Activated T-cell treated with anti-CD3 and anti-CD28 coated beads for 1 hour (primary cell): ENCODE results near the gene CTDP1.

ENCODE experiments used
- DNase-seq: peaks from one replicate; pipeline ENCODE4 v3.0.0-alpha.2; 2020; ENCODE audit warnings: low read depth

CTDP1 gene

DNA sequence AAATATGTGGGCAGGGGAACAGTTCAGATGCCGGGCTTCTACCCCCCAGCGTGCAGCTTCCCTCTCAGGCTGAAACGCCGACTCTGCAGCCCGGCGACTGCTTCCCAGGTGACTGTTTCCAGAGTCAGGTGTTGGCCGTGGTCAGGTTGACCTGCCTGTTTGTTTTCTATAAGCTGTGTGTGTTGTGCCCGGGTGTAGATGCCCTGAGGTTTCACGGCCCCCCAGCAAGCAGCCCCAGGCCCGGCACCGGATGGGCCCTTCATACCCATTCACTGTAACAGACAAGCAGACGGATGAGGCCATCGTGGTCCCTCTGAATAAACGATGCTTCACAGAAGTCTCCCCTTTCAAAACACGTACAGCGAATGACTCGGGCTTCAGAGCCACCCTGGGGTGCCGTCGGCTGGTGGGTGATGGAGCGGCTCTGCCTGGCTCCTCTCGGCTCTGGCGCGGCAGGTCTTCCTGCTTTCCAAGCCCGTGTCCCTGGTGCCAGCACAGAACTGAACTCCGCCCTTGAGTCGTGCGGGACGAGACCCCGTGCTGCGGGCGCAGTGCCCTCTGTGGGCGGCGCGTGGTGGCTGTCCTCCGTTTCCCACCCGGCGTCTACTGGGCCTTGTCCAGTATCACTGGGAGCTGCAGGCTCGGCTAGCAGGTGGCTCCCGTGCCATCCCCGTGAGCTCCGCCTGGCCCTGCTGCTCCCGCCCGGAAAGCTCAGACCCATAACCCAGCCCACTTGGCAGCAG, 103.1 kb downstream of the CTDP1 start:
- DNase-seq = no peak

- DNase-seq = no peak
Observed at GRCh38 chr18:79784071-79784913, 104.7 kb downstream of the CTDP1 start.

DNA sequence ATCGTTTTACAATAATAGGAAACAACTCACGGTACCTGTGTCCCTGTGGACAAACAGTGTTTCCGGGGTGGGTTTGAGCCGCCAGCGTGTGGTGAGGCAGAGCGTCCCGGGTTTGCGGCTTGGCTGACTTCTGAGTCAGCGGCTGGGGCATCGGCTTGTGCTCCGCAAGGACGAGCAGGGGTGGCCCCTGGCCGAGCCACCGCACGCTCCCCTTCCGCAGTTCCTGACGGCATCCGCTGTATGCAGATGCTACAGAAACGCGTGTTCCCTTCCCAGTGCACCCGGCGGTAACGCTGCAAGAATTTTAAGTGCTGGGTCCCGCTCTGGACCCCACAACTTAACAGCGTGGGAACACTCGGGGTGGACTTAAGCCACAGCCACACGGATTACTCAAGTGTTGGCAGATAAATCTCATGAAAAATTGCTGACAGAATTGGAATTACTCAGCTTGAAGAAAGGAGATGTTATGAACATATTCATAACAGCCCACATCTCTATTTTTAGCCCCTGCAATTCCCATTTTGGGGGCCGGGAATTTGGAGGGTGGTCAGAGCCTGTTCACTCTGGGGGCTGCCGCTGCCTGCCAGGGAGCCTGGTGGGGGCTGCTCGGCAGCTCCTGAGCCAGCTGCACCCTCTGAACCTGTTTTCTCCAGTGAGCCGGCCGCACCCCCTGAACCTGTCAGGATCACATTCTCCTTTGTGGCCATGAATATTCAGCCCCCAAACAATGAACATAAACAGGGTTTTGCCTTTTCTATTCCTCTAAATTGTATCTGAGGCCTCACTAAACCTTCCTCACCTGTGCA, 105.6 kb downstream of the CTDP1 start:
- no peak for DNase-seq

GRCh38 chr18:79785831-79786230, 106.2 kb downstream of the CTDP1 start:
- no peak for DNase-seq

GRCh38 chr18:79786304-79786703, 106.7 kb downstream of the CTDP1 start:
- no peak for DNase-seq

DNA sequence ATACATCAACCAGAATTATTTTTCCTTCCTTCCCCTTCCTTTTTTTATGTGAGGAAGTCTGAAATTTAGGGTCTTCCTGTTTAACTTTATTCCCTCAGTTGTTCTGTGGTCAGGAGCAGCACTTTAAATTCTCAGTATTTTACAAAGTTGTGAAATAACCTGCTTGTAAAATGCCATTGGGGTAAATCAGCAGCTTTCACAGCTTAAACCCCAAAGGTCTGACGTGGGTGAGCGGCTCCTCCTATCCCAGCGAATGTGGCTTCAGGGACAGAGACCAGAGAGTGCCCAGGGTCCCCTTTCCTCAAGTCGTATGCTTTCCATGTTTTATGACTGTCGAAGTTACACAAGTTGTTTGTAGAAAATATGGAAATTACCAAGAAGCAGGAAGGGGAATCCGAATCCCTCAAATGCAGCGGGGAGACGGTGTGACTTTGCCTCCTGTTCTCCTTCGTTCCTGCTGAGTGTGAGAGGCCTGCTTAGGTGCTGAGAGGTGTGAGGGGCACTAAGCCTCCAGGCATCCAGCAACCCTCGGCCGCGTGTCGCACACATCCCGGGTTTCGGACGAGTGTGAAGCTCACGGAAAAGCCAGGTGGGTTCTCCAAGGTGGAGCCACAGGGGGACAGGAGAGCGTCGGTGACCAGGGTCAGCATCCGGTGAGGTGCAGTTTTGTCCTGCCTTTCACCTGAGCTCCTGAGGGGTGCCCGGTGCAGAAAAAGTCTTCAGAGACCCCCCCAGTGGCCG, 107.4 kb downstream of the CTDP1 start:
- DNase-seq = no peak

- DNase-seq = no peak
Observed at GRCh38 chr18:79787527-79787864, 107.9 kb downstream of the CTDP1 start.

DNA sequence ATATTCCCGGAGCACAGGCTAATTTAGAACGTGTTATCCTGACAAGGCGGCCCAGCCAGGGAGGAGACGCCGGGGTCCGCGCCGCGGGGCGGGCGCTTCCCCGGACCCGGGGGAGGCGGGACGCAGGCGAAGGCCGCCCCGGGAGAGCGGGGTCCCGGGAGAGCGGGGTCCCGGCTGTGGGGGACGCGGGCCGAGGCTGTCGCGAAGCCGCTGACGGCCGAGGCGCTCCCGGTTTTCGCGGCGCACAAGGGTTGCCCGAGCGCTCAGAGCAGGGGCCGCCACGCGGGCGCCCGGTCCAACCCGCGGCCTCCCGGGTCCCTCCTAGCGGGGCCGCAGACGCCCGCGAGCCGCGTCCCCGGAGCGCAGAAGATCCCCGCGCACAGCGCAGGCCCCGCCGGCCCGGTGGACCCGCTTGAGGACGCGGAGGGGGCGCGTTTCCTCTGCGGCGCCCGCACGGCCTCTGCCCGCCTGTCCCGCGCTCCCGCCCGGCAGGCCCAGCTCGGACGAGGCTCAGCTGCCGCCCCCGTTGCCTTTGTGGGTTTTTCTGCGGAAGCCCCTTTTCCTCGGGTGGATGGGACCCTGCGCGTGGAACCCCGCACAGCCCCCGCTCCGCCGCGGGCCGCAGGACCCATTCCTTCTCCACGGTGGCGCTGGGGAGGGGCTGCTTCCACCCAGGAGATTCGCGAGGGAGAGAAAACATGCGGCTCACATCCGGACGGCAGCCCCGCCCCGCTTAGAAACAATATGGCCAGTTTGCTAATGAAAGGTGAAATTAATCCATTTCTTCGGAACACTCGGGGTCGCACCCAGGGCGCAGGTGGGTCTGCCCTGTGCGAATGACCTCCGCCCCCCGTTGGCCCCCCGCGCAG, 108.5 kb downstream of the CTDP1 start:
- no peak for DNase-seq

GRCh38 chr18:79788734-79789085, 109.1 kb downstream of the CTDP1 start:
- no peak for DNase-seq

DNA sequence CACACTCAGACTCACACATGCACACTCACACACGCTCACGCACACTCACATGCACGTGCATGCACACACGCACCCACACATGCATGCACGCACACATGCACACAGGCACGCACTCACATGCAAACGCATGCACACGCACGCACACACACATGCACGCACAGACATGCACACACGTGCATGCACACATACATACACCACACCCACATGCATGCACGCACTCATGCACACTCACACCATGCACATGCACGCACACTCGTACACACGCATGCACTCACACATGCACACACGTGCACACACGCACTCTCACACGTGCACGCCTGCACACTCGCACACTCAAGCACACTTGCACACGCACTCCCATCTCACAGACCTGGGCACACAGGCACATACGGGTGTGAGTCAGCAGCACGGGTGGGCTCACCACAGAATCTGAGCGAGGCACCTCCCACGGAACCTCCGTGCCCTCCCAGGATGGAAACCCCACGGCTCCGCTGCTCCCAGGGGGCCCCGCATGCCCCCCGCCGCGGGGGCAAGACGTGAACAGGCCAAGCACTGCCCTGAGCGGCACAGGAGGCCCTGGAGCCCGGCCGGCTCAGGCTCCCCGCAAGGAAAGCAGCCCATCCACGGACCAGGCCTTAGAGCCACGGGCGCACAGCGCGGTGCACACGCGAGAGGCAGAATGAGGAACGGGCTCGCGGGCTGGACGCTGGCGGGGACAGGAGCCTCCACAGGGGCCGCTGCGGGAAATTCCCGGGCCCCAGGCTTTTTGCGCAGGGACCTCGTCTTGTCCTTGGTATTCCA, 109.7 kb downstream of the CTDP1 start:
- DNase-seq = no peak

DNA sequence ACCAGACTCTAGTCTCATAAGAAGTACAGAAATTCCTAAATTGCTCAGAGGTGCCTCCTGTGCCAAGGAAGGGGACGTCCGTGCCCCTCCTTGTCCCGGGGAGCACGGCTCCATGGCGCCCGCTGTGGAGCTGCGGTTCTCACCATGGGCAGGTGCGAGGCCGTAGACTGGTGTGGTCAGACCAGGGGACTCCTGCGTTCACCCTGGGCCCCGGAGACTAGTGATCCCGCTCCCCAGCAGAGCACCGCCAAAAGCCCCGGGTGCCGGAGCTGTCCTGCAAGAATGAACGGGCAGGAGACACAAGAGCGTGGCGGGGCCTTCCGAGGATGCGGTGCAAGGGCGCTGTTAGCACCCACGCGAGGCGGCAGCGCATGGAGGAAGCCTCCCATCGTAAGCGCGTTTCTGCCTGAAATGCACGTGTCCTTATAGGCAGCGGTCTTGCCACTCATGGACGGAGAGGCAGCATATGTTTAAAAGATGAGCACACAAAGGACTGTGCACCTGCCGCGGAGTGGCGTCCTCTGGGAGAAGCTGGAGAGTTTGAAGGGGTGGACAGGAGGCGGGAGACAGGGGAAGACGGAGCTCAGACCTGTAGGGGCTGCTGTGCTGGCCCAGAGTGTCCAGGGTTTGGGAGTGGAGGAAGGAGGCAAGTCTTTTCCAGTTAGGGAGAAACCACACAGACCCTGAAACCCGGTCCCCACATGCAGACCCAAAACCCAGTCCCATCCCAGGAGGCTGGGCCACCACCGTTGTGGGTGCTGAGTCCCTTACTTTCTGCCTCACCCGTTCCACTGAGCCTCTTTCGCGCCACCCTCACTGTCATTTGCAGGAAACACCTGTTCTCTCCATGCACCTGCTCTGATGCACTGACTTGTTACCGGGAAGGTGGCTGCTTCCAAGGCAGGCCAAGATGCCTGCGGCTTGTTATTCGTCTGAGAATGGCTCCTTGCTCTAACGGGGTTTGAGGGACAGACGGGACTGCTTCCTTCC, 110.6 kb downstream of the CTDP1 start:
- DNase-seq = no peak

GRCh38 chr18:79790996-79791972, 111.7 kb downstream of the CTDP1 start:
- DNase-seq = no peak

GRCh38 chr18:79792096-79792987, 112.7 kb downstream of the CTDP1 start:
- DNase-seq = no peak

- no peak for DNase-seq
Observed at GRCh38 chr18:79792988-79793355, 113.4 kb downstream of the CTDP1 start.

GRCh38 chr18:79794846-79795245, 115.2 kb downstream of the CTDP1 start:
- no peak for DNase-seq

DNA sequence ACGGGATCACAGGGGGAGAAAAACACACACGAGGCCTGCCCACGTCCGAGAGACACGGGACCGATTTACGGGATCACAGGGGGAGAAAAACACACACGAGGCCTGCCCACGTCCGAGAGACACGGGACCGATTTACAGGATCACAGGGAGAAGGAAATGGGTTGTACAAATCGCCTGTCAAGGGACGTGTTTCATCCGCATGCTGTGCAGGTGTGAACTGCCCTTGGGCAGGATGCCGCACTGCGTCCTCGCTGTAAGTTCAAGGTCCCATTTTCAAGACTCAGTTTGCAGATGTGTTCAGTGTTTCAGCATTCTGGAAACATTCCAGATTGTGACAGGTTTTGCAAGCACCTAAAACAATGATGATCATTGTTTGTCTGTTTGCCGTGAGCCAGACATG, 115.8 kb downstream of the CTDP1 start:
- no peak for DNase-seq

- DNase-seq = no peak
Observed at GRCh38 chr18:79796016-79796415, 116.4 kb downstream of the CTDP1 start.
